ENCODE results near the gene VTI1A. TPM values are rescaled to one million over a fixed set of nuclear protein-coding genes. Genes with fewer than 3 reads are reported as not detected.
A peak's percentile ranks its signal among the peaks of the same experiment; 100 is the strongest.

VTI1A gene
- total and polyA plus RNA-seq, 2 of the 13 experiments (the other 11 are each of a cell fraction or from before 2014, with no cell fraction given): 11.7 to 32.7 TPM

DNA sequence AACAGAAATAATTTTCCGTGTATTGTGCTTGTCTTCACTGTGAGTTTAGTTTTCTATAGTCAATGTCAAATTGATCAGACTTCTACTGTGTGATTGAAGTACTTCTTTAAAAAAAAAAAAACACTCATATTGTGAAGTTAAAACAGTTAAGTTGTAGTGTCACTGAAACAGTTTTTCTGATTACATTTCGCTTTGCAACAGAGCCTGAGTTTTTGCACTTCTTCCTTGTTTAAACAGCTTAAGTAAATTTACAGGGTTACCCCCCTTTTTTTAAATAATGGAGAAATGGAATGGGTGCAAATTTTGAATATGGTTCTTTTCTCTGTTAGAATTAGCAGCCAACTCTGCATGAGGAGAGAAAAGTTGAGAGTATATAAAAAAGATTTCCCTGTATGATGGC lies 117.3 kb downstream of the VTI1A start (continued):
- TF ChIP-seq, protein P1, sequence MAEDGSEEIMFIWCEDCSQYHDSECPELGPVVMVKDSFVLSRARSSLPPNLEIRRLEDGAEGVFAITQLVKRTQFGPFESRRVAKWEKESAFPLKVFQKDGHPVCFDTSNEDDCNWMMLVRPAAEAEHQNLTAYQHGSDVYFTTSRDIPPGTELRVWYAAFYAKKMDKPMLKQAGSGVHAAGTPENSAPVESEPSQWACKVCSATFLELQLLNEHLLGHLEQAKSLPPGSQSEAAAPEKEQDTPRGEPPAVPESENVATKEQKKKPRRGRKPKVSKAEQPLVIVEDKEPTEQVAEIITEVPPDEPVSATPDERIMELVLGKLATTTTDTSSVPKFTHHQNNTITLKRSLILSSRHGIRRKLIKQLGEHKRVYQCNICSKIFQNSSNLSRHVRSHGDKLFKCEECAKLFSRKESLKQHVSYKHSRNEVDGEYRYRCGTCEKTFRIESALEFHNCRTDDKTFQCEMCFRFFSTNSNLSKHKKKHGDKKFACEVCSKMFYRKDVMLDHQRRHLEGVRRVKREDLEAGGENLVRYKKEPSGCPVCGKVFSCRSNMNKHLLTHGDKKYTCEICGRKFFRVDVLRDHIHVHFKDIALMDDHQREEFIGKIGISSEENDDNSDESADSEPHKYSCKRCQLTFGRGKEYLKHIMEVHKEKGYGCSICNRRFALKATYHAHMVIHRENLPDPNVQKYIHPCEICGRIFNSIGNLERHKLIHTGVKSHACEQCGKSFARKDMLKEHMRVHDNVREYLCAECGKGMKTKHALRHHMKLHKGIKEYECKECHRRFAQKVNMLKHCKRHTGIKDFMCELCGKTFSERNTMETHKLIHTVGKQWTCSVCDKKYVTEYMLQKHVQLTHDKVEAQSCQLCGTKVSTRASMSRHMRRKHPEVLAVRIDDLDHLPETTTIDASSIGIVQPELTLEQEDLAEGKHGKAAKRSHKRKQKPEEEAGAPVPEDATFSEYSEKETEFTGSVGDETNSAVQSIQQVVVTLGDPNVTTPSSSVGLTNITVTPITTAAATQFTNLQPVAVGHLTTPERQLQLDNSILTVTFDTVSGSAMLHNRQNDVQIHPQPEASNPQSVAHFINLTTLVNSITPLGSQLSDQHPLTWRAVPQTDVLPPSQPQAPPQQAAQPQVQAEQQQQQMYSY (CRISPR knock-in tag; IDR thresholded peaks at IDR 0.05): no peak
- no peak for TF ChIP-seq ZNF3 (CRISPR knock-in tag; IDR thresholded peaks at IDR 0.05)
- TF ChIP-seq ZMAT5 (CRISPR knock-in tag; IDR thresholded peaks at IDR 0.05; ENCODE audit: borderline replicate concordance, low read depth): no peak
- TF ChIP-seq SP2 (CRISPR knock-in tag; IDR thresholded peaks at IDR 0.05): no peak
- no peak for TF ChIP-seq ZNF629 (CRISPR knock-in tag; conservative IDR thresholded peaks at IDR 0.05)
- TF ChIP-seq MLLT10 (CRISPR knock-in tag; IDR thresholded peaks at IDR 0.05): no peak
- no peak for TF ChIP-seq KMT2A (CRISPR knock-in tag; IDR thresholded peaks at IDR 0.05)
- TF ChIP-seq ZBTB39 (CRISPR knock-in tag; IDR thresholded peaks at IDR 0.05): no peak
- no peak for TF ChIP-seq SNAPC5 (CRISPR knock-in tag; IDR thresholded peaks at IDR 0.05; ENCODE audit: borderline replicate concordance)
- TF ChIP-seq JUNB (CRISPR knock-in tag; IDR thresholded peaks at IDR 0.05; ENCODE audit: borderline replicate concordance): no peak
- TF ChIP-seq, protein P2, sequence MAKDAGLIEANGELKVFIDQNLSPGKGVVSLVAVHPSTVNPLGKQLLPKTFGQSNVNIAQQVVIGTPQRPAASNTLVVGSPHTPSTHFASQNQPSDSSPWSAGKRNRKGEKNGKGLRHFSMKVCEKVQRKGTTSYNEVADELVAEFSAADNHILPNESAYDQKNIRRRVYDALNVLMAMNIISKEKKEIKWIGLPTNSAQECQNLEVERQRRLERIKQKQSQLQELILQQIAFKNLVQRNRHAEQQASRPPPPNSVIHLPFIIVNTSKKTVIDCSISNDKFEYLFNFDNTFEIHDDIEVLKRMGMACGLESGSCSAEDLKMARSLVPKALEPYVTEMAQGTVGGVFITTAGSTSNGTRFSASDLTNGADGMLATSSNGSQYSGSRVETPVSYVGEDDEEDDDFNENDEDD (CRISPR knock-in tag; IDR thresholded peaks at IDR 0.05; ENCODE audit: borderline replicate concordance): no peak
- TF ChIP-seq ZNF343 (CRISPR knock-in tag; IDR thresholded peaks at IDR 0.05): no peak
- no peak for TF ChIP-seq SIX4 (CRISPR knock-in tag; IDR thresholded peaks at IDR 0.05)
- no peak for TF ChIP-seq NR1H2 (CRISPR knock-in tag; IDR thresholded peaks at IDR 0.05; ENCODE audit: borderline replicate concordance, low read depth)
- no peak for TF ChIP-seq ZNF614 (CRISPR knock-in tag; IDR thresholded peaks at IDR 0.05; ENCODE audit: borderline replicate concordance)
- TF ChIP-seq, protein P3, sequence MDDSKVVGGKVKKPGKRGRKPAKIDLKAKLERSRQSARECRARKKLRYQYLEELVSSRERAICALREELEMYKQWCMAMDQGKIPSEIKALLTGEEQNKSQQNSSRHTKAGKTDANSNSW (CRISPR knock-in tag; IDR thresholded peaks at IDR 0.05; ENCODE audit: borderline replicate concordance): no peak
- TF ChIP-seq SOX5 (CRISPR knock-in tag; IDR thresholded peaks at IDR 0.05; ENCODE audit: borderline replicate concordance): peak; percentile 88
- no peak for TF ChIP-seq IKZF4 (CRISPR knock-in tag; IDR thresholded peaks at IDR 0.05; ENCODE audit: borderline replicate concordance, low read depth, not compliant biosample characterization)
- no peak for TF ChIP-seq ZNF7 (CRISPR knock-in tag; IDR thresholded peaks at IDR 0.05)
- no peak for TF ChIP-seq XRCC5 (optimal IDR thresholded peaks at IDR 0.05; ENCODE audit: low read length)
- TF ChIP-seq ZNF674 (CRISPR knock-in tag; IDR thresholded peaks at IDR 0.05; ENCODE audit: low read depth): no peak
- TF ChIP-seq ZNF577 (CRISPR knock-in tag; IDR thresholded peaks at IDR 0.05; ENCODE audit: borderline replicate concordance, low read depth): no peak
- no peak for TF ChIP-seq ZNF253 (CRISPR knock-in tag; IDR thresholded peaks at IDR 0.05; ENCODE audit: borderline replicate concordance)
- TF ChIP-seq ZSCAN25 (CRISPR knock-in tag; IDR thresholded peaks at IDR 0.05): no peak
- TF ChIP-seq U2AF2 (IDR thresholded peaks at IDR 0.05; ENCODE audit: low read depth, low read length): no peak

Data from HepG2 (cell line).